Retinal pigment epithelial cell (primary cell): ENCODE results near the gene CCR5AS.
"Not testable (repeated sequence)": the region's sequence is repeated elsewhere in the genome, so short reads cannot be mapped to it uniquely, and the experiment has no call there.

Experiments used
- DNase-seq: peaks from one replicate; pipeline ENCODE4 v3.0.0-alpha.2; 2010; ENCODE audit warnings: low read depth
- H3K4me3 ChIP-seq: 2 replicates; pipeline ENCODE4 v1.5.1; 2011; ENCODE audit warnings: mild to moderate bottlenecking, low read length, control low read depth, moderate library complexity
- CTCF ChIP-seq: conservative IDR thresholded peaks from 2 replicates; pipeline ENCODE4 v1.5.1; 2011; ENCODE audit warnings: low read depth, low read length, control low read depth, inconsistent platforms

Gene CCR5AS

GRCh38 chr3:46435081-46435726, 28.3 kb upstream of the CCR5AS start:
- no peak for DNase-seq
- no peak for TF ChIP-seq CTCF
- no peak overlapping the region for H3K4me3 ChIP-seq

DNA sequence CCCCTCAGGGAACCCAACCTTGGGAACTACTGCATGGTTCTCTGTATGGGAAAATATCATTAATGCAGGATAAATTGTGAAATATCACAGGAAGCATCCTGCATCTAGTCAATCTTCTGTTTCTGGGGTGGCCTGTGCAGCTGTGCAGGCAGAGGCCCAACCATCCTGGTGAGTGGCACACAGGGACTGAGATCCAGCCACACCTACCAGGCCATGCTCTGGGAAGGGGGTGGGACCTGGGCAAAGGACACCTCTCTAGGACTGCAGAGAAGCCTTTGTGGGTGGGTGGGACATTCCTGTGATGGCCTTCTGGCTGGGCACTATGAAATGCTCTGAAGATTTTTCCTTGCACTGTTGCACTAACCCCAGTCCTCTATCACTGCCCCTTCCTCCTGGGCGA, 27.0 kb upstream of the CCR5AS start:
- DNase-seq = no peak
- H3K4me3 ChIP-seq = no peak overlapping the region
- no peak for TF ChIP-seq CTCF

DNA sequence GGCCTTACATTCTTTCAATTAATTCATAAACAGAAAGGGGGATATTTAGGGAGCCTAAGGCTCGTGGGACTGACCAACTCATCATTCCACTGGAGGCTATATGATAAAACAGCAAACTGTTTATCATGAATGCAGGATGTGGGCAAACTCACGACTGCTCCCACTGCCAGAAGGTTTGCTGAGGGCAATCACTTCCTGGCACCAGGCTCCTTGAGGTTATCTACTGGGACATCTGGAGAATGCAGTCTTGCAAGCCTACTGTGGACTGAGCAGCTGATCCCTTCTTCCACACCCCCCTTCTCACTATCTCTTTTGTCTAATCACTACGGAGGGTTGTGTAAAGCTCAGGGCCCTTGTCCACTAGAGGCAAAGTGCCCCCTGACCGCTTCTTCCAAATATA, 26.3 kb upstream of the CCR5AS start:
- DNase-seq = not testable (repeated sequence)

DNA sequence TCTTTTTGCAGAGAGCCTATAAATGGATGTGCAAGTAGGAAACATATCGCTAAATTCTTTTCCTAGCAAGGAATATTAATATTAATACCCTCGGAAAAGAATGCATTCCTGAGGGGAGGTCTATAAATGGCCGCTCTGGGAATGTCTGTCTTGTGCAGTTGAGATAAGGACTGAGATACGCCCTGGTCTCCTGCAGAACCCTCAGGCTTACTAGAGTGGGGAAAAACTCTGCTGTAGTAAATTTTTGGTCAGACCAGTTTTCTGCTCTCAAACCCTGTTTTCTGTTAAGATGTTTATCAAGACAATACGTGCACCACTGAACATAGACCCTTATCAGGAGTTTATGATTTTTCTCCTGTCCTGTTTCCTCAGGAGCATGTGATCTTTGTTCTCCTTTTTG, 25.0 kb upstream of the CCR5AS start:
- H3K4me3 ChIP-seq, DNase-seq: not testable (repeated sequence)

More for the DNA sequence above, 26.3 kb upstream of the CCR5AS start:
- not testable (repeated sequence) for H3K4me3 ChIP-seq

GRCh38 chr3:46430879-46431278, 24.0 kb upstream of the CCR5AS start:
- not testable (repeated sequence) for H3K4me3 ChIP-seq, DNase-seq

- TF ChIP-seq CTCF = no peak
- DNase-seq = no peak
- no peak overlapping the region for H3K4me3 ChIP-seq
These were observed 22.8 kb upstream of the CCR5AS start for GRCh38 chr3:46429671-46430070.

DNA sequence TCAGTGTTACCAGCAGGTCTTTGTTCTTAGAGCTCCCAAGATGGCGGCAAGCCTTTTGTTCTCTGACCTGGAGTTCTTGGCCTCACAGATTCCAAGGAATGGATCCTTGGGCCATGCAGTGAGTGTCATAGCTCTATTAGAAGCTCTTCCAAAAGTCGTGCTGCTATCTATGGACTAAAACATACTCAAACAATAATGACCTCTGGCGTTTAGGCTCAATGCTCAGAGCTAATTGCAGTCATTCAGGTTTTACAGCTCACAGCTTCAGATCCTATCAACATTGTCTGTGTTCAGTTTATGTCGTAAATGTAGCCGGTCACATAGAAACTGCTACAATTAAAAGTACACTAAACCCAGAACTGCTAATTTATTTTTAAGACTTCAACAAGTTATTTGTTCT, 22.4 kb upstream of the CCR5AS start:
- DNase-seq = no peak
- no peak overlapping the region for H3K4me3 ChIP-seq
- TF ChIP-seq CTCF = no peak

- H3K4me3 ChIP-seq = no peak overlapping the region
- no peak for DNase-seq
- no peak for TF ChIP-seq CTCF
These were observed 21.3 kb upstream of the CCR5AS start for GRCh38 chr3:46427916-46428833.

GRCh38 chr3:46427404-46427803, 20.5 kb upstream of the CCR5AS start:
- not testable (repeated sequence) for DNase-seq, H3K4me3 ChIP-seq

DNA sequence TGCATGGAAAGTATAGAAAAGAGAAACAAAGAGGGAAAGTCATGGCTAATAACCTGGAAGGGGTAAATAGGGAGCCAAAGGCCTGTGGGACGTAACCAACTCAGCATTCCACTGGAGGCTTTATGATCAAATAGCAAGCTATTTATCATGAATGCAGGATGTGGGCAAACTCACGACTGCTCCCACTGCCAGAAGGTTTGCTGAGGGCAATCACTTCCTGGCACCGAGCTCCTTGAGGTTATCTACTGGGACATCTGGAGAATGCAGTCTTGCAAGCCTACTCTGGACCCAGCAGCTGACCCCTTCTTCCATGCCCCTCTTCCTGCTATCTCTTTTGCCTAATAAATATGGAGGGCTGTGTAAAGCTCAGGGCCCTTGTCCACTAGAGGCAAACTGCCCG, 19.6 kb upstream of the CCR5AS start:
- H3K4me3 ChIP-seq, DNase-seq: not testable (repeated sequence)
